Calu3 (cell line): ENCODE data around the gene LRRC43. TPM values are rescaled to one million over a fixed set of nuclear protein-coding genes. Genes with fewer than 3 reads are reported as not detected.

ENCODE experiments used
- BruUV-seq: library from RNA; stranded (reverse); fragments of 400-500 nt; replicated peaks from 2 replicates; lab custom pipeline; 2021; lab: Mats Ljungman, UMichigan
- CTCF ChIA-PET: fragments of 300-600 bp; sonication (Branson Sonifier 250); formaldehyde crosslinking; loops from one replicate; lab custom pipeline; 2022; ENCODE audit warnings: antibody characterized with exemption; lab: Charles Lee
- DNase-seq: peaks from one replicate; pipeline ENCODE4 v3.0.0; 2022
- H3K27ac Mint-ChIP-seq: one replicate; pipeline ENCODE4 v1.8.0; 2022; ENCODE audit warnings: mixed read lengths; ENCODE audit not compliant: unreplicated experiment
- H3K27me3 Mint-ChIP-seq: one replicate; pipeline ENCODE4 v1.8.0; 2022; ENCODE audit warnings: mixed read lengths; ENCODE audit not compliant: unreplicated experiment
- H3K36me3 Mint-ChIP-seq: one replicate; pipeline ENCODE4 v1.8.0; 2022; ENCODE audit warnings: mild to moderate bottlenecking, moderate library complexity, mixed read lengths; ENCODE audit not compliant: insufficient read depth, unreplicated experiment
- H3K4me1 Mint-ChIP-seq: one replicate; pipeline ENCODE4 v1.8.0; 2022; ENCODE audit warnings: mild to moderate bottlenecking, low read depth, mixed read lengths; ENCODE audit not compliant: unreplicated experiment
- H3K4me3 Mint-ChIP-seq: one replicate; pipeline ENCODE4 v1.8.0; 2022; ENCODE audit warnings: mild to moderate bottlenecking, low read depth, moderate library complexity, mixed read lengths; ENCODE audit not compliant: unreplicated experiment
- H3K9me3 Mint-ChIP-seq: one replicate; pipeline ENCODE4 v1.8.0; 2022; ENCODE audit warnings: low read depth, mixed read lengths; ENCODE audit not compliant: unreplicated experiment
- CTCF ChIP-seq: fragments of 200-600 bp; IDR thresholded peaks from one replicate; pipeline ENCODE4 v1.8.0; 2022; ENCODE audit warnings: antibody characterized with exemption; ENCODE audit not compliant: unreplicated experiment
- intact Hi-C: fragments of 100-400 bp; cut with micrococcal nuclease; formaldehyde crosslinking; loops from one replicate; pipeline ENCODE4 v1.10.0; 2022; ENCODE audit not compliant: unreplicated experiment
- total RNA-seq: library from RNA; stranded (reverse); gene quantifications from 2 replicates; pipeline ENCODE4 v1.2.3, GENCODE V29; 2022

Gene LRRC43
- total RNA-seq, 1 experiment from 2014 or later: not detected

DNA sequence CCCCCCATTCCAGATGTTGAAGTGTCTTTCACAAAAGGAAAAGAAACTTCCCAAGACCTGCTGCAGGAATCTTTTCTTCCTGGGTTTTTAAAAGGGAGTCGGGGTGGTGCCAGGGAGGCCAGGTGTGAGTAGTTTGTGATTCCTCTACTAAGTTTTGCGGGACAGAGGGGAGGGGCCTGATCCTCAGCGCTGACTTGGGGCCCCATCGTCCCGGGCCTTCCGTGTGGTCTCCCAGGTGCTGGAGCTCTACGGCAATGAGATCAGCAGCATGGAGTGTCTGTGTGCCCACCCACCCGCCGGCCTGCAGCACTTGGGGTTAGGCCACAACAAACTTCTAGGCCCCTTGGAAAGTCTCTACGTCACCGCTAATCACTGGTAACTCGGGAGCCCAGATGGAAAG, 4.5 kb downstream of the LRRC43 start:
- Mint-ChIP-seq H3K36me3 (peaks cover 21% of the 10 kb centered on the region), H3K4me3 (no peak overlapping the region), H3K9me3 (no peaks in the 10 kb centered on the region), H3K4me1 (no peaks in the 10 kb centered on the region), H3K27ac (no peak overlapping the region), H3K27me3 (peaks cover 33% of the 10 kb centered on the region)
- DNase-seq: no peak
- no TSS peak for BruUV-seq
- intact Hi-C loops: no loop called here
- no peak for TF ChIP-seq CTCF
- CTCF ChIA-PET: interaction anchor here (1.0 kb wide), 1 partner anchor 57 kb away, joined by 4 read pairs; no protein-coding TSS in a partner anchor

GRCh38 chr12:122189626-122190475, 6.9 kb downstream of the LRRC43 start:
- Mint-ChIP-seq H3K4me3 (no peak overlapping the region), H3K27ac (no peak overlapping the region), H3K9me3 (no peaks in the 10 kb centered on the region), H3K27me3 (peaks cover 21% of the 10 kb centered on the region), H3K4me1 (no peaks in the 10 kb centered on the region), H3K36me3 (peaks cover 11% of the 10 kb centered on the region)
- TF ChIP-seq CTCF: no peak
- CTCF ChIA-PET: interaction anchor here (1.7 kb wide), 1 partner anchor 135 kb away, joined by 7 read pairs; no protein-coding TSS in a partner anchor
- DNase-seq: no peak
- BruUV-seq: no TSS peak
- intact Hi-C loops: loop anchor here (10.0 kb wide), 1 partner anchor 275 kb away; the partner anchor contains the start of gene CFAP251

DNA sequence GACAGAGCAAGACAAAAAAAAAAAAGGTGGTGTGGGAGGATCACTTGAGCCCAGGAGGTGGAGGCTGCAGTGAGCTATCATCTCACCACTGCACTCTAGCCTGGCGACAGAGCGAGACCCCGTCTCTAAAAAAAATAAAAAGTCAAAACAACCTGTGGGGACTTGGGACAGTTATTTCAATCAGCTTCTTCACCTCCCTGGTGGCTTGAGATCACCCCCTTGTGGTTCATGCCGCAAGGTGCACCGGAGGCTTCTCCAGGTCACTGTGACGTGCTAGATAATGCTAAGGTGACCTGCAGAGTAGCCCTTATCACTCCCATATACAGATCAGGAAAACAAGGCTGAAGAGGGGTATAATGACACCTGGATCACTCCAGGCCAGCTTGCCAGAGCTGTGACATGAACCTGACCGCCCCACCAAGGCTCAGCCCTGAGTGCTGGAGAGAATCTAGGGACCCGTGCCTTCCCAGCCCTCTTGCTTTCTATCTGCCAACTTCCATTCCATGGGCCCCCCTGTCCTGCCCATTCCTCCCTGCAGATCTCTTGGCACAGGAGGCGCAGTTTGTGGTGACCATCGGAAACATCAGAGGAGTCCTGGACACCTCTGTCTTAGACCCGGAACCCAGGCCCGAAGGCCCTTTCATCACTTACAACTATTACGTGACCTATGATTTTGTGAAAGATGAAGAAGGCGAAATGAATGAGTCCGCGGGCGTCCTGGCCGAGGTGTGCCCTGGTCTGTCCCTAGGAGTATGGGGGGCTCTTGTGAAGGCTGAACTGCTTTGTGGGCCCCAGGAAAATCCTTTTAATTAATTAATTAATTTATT, 8.1 kb downstream of the LRRC43 start:
- CTCF ChIA-PET: interaction anchor here (0.5 to 1.7 kb wide), 9 partner anchors 16 to 274 kb away, joined by 3 to 12 read pairs (median 3); no protein-coding TSS in a partner anchor
- intact Hi-C loops: loop anchor here (1.0 to 10.0 kb wide), 3 partner anchors 60 to 276 kb away; partner anchors contain the start of gene CFAP251
- peak; percentile 86 for DNase-seq
- Mint-ChIP-seq H3K9me3 (peaks cover 6% of the 10 kb centered on the region), H3K36me3 (peaks cover 7% of the 10 kb centered on the region), H3K27me3 (peaks cover 27% of the 10 kb centered on the region), H3K4me3 (no peak overlapping the region), H3K27ac (no peak overlapping the region), H3K4me1 (no peaks in the 10 kb centered on the region)
- peak; percentile 84 for TF ChIP-seq CTCF
- no TSS peak for BruUV-seq

- Mint-ChIP-seq H3K4me1 (peaks cover 3% of the 10 kb centered on the region), H3K4me3 (no peak overlapping the region), H3K9me3 (peaks cover 6% of the 10 kb centered on the region), H3K27ac (no peak overlapping the region), H3K36me3 (peaks cover 7% of the 10 kb centered on the region), H3K27me3 (peaks cover 41% of the 10 kb centered on the region)
- intact Hi-C loops: loop anchor here (10.0 kb wide), 1 partner anchor 278 kb away; the partner anchor contains the start of gene CFAP251
- no peak for TF ChIP-seq CTCF
- no peak for DNase-seq
- no TSS peak for BruUV-seq
- CTCF ChIA-PET: no interaction called here
Observed at GRCh38 chr12:122192441-122192840, 9.5 kb downstream of the LRRC43 start.
